ENCODE data around the gene FCMR.

Gene FCMR

GRCh38 chr1:206921772-206922265, at the start of gene FCMR:
Gene FCMR (minus strand): TSS chr1:206921941. CDS start chr1:206921854, 87 bp downstream.
- Histone ChIP-seq H3K9me3 (ENCODE audit: insufficient read depth, low read depth, low read length) (no peaks in the 10 kb centered on the region), H3K27ac (ENCODE audit: low read length) (no peak within 1 kb of the TSS), H3K4me1 (ENCODE audit: insufficient read depth, low read length) (no peaks in the 10 kb centered on the region)

GRCh38 chr1:206971029-206971655, 49.4 kb upstream of the FCMR start:
- Histone ChIP-seq H3K36me3 (ENCODE audit: insufficient read depth, low read depth, low read length) (no peaks in the 10 kb centered on the region), H3K4me3 (ENCODE audit: low read length) (no peak overlapping the region), H3K4me1 (ENCODE audit: insufficient read depth, low read length) (no peaks in the 10 kb centered on the region), H3K27me3 (ENCODE audit: insufficient read depth, low read length) (no peaks in the 10 kb centered on the region), H3K9me3 (ENCODE audit: insufficient read depth, low read depth, low read length) (no peaks in the 10 kb centered on the region), H3K9ac (ENCODE audit: low read depth, low read length) (no peak overlapping the region), H3K27ac (ENCODE audit: low read length) (no peak overlapping the region)

More at GRCh38 chr1:206921772-206922265, at the start of gene FCMR:
- no peak within 1 kb of the TSS for H3K9ac ChIP-seq (ENCODE audit: low read depth, low read length)
- H3K36me3 ChIP-seq (ENCODE audit: insufficient read depth, low read depth, low read length): no peaks in the 10 kb centered on the region
- no peak within 1 kb of the TSS for H3K4me3 ChIP-seq (ENCODE audit: low read length)
- peaks cover 4% of the 10 kb centered on the region; the same call in 1 of the 2 replicates for H3K27me3 ChIP-seq (ENCODE audit: insufficient read depth, low read length)

- Histone ChIP-seq H3K9ac (ENCODE audit: low read depth, low read length) (no peak within 1 kb of the TSS), H3K27me3 (ENCODE audit: insufficient read depth, low read length) (no peaks in the 10 kb centered on the region), H3K4me1 (ENCODE audit: insufficient read depth, low read length) (no peaks in the 10 kb centered on the region), H3K4me3 (ENCODE audit: low read length) (no peak within 1 kb of the TSS), H3K36me3 (ENCODE audit: insufficient read depth, low read depth, low read length) (no peaks in the 10 kb centered on the region), H3K9me3 (ENCODE audit: insufficient read depth, low read depth, low read length) (no peaks in the 10 kb centered on the region), H3K27ac (ENCODE audit: low read length) (no peak within 1 kb of the TSS)
These were observed 48.7 kb upstream of the FCMR start, which contains the start of gene FCAMR for GRCh38 chr1:206970446-206970845. Gene FCAMR (minus strand): TSS chr1:206970460. CDS start chr1:206970125, 335 bp downstream.

- H3K4me3 ChIP-seq (ENCODE audit: low read length): no peak overlapping the region
- H3K27ac ChIP-seq (ENCODE audit: low read length): no peak overlapping the region
- H3K9me3 ChIP-seq (ENCODE audit: insufficient read depth, low read depth, low read length): no peaks in the 10 kb centered on the region
- no peak overlapping the region for H3K9ac ChIP-seq (ENCODE audit: low read depth, low read length)
- no peaks in the 10 kb centered on the region for H3K36me3 ChIP-seq (ENCODE audit: insufficient read depth, low read depth, low read length)
- H3K27me3 ChIP-seq (ENCODE audit: insufficient read depth, low read length): no peaks in the 10 kb centered on the region
- no peaks in the 10 kb centered on the region for H3K4me1 ChIP-seq (ENCODE audit: insufficient read depth, low read length)
These were observed 47.3 kb upstream of the FCMR start for GRCh38 chr1:206969090-206969489.

GRCh38 chr1:206967096-206967849, 45.5 kb upstream of the FCMR start:
- Histone ChIP-seq H3K27me3 (ENCODE audit: insufficient read depth, low read length) (no peaks in the 10 kb centered on the region), H3K9ac (ENCODE audit: low read depth, low read length) (no peak overlapping the region)

GRCh38 chr1:206965781-206966180, 44.0 kb upstream of the FCMR start:
- no peak overlapping the region for H3K27ac ChIP-seq (ENCODE audit: low read length)
- H3K4me3 ChIP-seq (ENCODE audit: low read length): no peak overlapping the region
- no peak overlapping the region for H3K9ac ChIP-seq (ENCODE audit: low read depth, low read length)
- no peaks in the 10 kb centered on the region for H3K36me3 ChIP-seq (ENCODE audit: insufficient read depth, low read depth, low read length)
- H3K9me3 ChIP-seq (ENCODE audit: insufficient read depth, low read depth, low read length): no peaks in the 10 kb centered on the region
- H3K27me3 ChIP-seq (ENCODE audit: insufficient read depth, low read length): no peaks in the 10 kb centered on the region
- no peaks in the 10 kb centered on the region for H3K4me1 ChIP-seq (ENCODE audit: insufficient read depth, low read length)

More at GRCh38 chr1:206967096-206967849, 45.5 kb upstream of the FCMR start:
- Histone ChIP-seq H3K36me3 (ENCODE audit: insufficient read depth, low read depth, low read length) (no peaks in the 10 kb centered on the region), H3K4me3 (ENCODE audit: low read length) (no peak overlapping the region), H3K9me3 (ENCODE audit: insufficient read depth, low read depth, low read length) (no peaks in the 10 kb centered on the region), H3K27ac (ENCODE audit: low read length) (no peak overlapping the region), H3K4me1 (ENCODE audit: insufficient read depth, low read length) (no peaks in the 10 kb centered on the region)

GRCh38 chr1:206963740-206964139, 42.0 kb upstream of the FCMR start:
- Histone ChIP-seq H3K27me3 (ENCODE audit: insufficient read depth, low read length) (no peaks in the 10 kb centered on the region), H3K27ac (ENCODE audit: low read length) (no peak overlapping the region), H3K9ac (ENCODE audit: low read depth, low read length) (no peak overlapping the region), H3K9me3 (ENCODE audit: insufficient read depth, low read depth, low read length) (no peaks in the 10 kb centered on the region), H3K36me3 (ENCODE audit: insufficient read depth, low read depth, low read length) (no peaks in the 10 kb centered on the region), H3K4me1 (ENCODE audit: insufficient read depth, low read length) (no peaks in the 10 kb centered on the region), H3K4me3 (ENCODE audit: low read length) (no peak overlapping the region)

GRCh38 chr1:206963119-206963712, 41.5 kb upstream of the FCMR start:
- H3K4me1 ChIP-seq (ENCODE audit: insufficient read depth, low read length): no peaks in the 10 kb centered on the region
- no peaks in the 10 kb centered on the region for H3K9me3 ChIP-seq (ENCODE audit: insufficient read depth, low read depth, low read length)
- no peak overlapping the region for H3K27ac ChIP-seq (ENCODE audit: low read length)
- H3K27me3 ChIP-seq (ENCODE audit: insufficient read depth, low read length): no peaks in the 10 kb centered on the region
- no peaks in the 10 kb centered on the region for H3K36me3 ChIP-seq (ENCODE audit: insufficient read depth, low read depth, low read length)
- H3K9ac ChIP-seq (ENCODE audit: low read depth, low read length): no peak overlapping the region
- no peak overlapping the region for H3K4me3 ChIP-seq (ENCODE audit: low read length)

- H3K27ac ChIP-seq (ENCODE audit: low read length): no peak overlapping the region
- H3K9ac ChIP-seq (ENCODE audit: low read depth, low read length): no peak overlapping the region
- H3K27me3 ChIP-seq (ENCODE audit: insufficient read depth, low read length): no peaks in the 10 kb centered on the region
- H3K4me1 ChIP-seq (ENCODE audit: insufficient read depth, low read length): no peaks in the 10 kb centered on the region
- H3K36me3 ChIP-seq (ENCODE audit: insufficient read depth, low read depth, low read length): no peaks in the 10 kb centered on the region
- H3K9me3 ChIP-seq (ENCODE audit: insufficient read depth, low read depth, low read length): no peaks in the 10 kb centered on the region
- no peak overlapping the region for H3K4me3 ChIP-seq (ENCODE audit: low read length)
These were observed 40.5 kb upstream of the FCMR start for GRCh38 chr1:206962272-206962671.

GRCh38 chr1:206961668-206962067, 39.9 kb upstream of the FCMR start:
- Histone ChIP-seq H3K27ac (ENCODE audit: low read length) (no peak overlapping the region), H3K9me3 (ENCODE audit: insufficient read depth, low read depth, low read length) (no peaks in the 10 kb centered on the region), H3K9ac (ENCODE audit: low read depth, low read length) (no peak overlapping the region), H3K36me3 (ENCODE audit: insufficient read depth, low read depth, low read length) (no peaks in the 10 kb centered on the region), H3K4me3 (ENCODE audit: low read length) (no peak overlapping the region), H3K4me1 (ENCODE audit: insufficient read depth, low read length) (no peaks in the 10 kb centered on the region), H3K27me3 (ENCODE audit: insufficient read depth, low read length) (no peaks in the 10 kb centered on the region)

- H3K36me3 ChIP-seq (ENCODE audit: insufficient read depth, low read depth, low read length): no peaks in the 10 kb centered on the region
- H3K27ac ChIP-seq (ENCODE audit: low read length): no peak overlapping the region
- H3K27me3 ChIP-seq (ENCODE audit: insufficient read depth, low read length): no peaks in the 10 kb centered on the region
- no peaks in the 10 kb centered on the region for H3K4me1 ChIP-seq (ENCODE audit: insufficient read depth, low read length)
- H3K9ac ChIP-seq (ENCODE audit: low read depth, low read length): no peak overlapping the region
- no peak overlapping the region for H3K4me3 ChIP-seq (ENCODE audit: low read length)
- no peaks in the 10 kb centered on the region for H3K9me3 ChIP-seq (ENCODE audit: insufficient read depth, low read depth, low read length)
These were observed 39.1 kb upstream of the FCMR start for GRCh38 chr1:206960676-206961386.

Data from iPS-20b (cell line).